Activated naive CD4-positive, alpha-beta T cell treated with anti-CD3 and anti-CD28 coated beads, Interleukin-2, amount 50 U/mL, for 16 hours (primary cell): ENCODE results near the gene SORCS2.

Source experiments
- DNase-seq: peaks from one replicate; pipeline ENCODE4 v3.0.0-alpha.2; 2020

SORCS2 gene

DNA sequence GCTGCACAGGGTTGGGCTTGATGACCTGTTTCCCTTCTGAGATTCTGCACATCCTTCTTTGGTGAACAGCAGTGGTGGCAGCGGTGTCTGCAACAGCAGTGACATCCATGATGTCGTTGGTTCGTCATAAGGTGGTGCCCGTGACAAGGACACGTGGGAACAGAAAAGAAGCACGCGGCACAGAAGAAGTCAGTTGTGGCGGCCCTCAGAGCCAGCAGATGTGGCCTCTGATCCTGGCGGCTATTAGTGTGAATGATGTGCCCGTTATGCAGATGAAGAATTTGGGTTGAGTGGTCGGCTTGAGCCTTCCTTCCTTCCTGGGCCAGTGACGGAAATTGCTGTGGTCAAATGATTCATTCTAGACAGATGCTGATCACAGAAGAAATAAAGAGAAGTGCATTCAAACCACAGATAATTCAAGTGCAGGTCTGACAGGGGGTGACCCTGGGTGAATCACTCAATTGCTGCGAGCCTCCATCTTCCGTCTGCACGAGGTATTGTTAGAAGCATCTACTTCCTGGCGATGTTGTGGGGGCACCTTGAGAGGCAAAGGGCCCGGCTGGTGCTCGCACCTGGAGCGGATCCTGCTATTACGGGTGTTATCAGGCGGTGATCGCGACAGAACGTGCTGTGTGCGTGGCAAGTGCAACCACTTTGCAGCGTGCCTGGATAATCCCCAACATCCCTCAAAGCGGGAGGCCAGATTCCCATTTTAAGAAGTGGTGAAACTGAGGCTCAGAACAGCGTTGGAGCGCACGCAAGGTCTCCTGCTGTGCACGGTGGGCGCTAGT, 457.6 kb downstream of the SORCS2 start:
- DNase-seq, result peak; percentile 28

DNA sequence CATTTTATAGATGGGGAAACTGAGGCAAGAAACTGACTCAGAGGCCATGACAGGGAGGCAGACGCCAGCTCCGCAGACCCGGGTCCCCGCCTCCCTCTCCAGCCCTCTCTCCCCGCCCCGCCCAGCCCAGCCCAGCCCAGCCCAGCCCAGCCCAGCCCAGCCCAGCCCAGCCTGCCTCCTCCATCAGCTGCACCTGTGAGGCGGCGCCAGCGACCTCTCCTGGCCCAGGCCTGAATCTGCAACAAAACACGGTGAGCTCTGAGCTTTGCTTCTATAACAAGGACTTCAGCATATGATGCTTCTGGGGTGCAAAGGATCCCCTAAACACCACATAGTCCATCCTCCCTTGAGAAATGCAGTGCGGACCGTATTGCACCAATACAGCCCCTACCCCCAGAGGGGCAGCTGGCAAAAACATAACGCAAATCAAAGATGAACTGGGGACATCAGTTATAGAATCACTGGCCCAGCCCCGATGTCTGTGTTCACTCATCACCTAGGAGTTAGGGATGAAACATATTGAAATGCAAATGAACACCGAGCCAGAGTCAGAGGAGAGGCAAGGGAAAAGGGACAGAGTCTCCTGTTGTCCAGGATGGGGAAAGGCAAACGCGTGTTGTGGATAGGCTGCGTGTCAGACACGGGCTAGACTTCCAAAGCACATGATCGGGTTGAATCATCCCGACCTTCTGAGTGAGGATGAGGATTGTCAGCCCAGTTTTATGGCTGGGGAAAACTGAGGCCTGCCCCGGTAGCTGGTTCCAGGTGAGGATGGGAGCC, 458.5 kb downstream of the SORCS2 start:
- no peak for DNase-seq

DNA sequence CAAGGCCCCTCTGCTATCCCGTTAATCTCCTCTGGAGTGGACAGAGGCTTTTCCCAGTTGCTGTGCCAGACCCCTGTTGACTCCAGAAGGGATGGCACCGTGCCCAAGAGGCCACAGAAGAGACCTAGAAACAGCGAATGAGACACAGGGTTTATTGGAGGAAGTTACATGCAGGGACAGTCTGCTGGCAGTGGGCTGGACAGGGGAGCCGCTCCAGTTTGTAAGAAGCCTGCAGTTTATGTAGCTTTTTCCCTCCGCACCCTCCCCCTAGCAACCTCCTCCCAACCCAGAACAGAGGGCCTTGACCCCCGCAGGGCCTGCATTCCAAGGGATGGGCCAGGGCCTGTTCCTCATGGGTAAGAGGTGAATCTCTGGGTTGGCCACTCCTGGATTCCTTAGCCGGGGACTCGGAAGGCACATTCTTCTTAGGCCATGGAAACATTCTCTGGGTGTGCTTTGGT, 459.2 kb downstream of the SORCS2 start:
- no peak for DNase-seq

DNA sequence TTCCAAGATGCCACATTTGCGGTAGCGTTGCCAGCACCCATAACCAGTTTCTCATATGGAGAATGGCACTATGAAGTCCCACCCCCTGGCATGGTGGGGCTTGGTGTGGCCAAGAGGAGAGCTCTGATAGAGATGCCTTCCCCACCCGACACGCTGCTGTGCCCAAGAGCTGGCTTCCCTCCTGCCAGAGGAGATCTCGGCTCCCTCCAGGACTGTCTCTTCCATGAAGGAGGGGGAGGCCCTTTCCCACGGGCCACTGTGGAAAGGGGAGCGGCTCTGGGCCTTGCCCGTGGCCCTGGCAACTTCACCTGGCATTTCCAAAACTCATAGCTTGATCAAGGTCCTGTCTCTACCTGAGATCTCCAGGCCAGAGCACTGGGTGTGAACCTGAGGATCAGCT, 459.7 kb downstream of the SORCS2 start:
- no peak for DNase-seq

DNA sequence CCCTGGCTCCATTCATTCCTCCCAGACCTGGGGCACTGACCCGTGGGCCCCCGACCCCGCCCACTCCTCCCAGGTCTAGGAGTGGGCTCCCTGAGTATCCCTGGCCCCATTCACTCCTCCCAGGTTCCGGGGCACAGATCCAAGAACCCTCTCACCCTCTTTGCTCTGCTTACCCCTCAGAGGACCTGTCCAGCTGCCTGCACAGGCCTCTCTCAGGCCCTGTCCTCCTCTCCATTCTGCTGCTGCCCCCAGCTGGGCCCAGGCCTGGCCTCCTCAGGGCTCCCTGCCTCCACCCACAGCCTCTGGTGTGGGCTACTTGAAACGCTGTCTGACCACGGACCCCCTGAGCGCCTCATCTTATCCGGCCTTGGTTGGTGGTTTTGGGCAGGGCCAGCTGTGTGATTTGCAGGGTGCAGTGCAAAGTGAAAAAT, 460.1 kb downstream of the SORCS2 start:
- no peak for DNase-seq

DNA sequence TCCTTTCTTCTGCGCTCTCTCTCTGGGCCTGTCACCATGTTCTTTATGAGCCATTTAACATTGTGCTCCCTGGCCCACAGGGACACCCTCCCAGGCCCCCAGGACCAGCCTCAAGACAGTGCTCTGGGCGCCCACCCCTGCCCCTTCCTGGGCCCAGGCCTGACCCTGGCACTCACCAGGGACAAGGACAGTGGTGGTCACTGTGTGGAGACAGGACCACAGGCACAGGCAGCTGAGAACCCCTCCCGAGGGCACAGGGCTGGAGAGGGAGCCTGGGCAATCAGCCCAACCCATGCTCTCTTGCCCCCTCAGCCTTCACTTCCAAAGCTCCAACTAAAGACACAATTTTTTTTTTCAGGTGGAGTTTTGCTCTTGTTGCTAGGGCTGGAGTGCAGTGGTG, 460.6 kb downstream of the SORCS2 start:
- DNase-seq, result no peak

DNA sequence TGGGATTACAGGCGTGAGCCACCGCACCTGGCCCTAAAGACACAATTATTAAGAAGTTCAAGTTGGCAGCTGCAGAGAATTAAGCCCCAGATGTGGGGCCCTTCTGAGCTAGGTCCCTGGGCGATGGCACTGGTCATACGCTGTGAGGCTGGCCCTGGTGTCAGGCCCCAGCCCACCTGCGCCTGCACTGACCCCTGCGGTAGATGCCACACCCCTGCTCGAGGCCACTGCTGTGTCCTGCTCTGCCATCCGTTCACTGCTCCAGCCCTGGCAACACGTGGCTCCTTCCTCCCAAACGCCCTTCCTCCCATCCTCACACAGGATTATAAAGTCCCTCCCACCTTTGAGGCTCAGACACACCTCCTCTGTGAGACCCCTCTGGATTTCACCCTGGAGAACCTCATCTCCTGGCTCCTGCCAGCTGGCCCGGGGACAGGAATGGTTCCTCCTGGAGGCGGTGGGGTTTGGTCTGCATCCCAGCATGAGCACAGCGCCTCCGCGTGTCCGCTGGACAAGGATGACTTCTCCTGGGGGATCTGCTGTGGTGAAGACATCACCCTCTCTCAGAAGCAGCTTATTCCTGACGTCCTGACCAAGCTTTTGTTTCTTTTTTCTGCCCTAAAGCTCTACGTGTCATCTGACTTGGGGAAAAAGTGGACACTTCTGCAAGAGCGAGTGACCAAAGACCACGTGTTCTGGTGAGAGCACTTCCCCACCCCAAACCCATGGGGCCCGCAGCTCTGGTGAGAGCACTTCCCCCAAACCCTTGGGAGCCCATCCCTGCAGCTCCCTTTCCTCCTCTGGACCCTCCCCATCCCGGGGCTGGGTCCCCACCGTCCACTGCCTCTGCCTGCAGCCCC, 461.4 kb downstream of the SORCS2 start:
- no peak for DNase-seq

DNA sequence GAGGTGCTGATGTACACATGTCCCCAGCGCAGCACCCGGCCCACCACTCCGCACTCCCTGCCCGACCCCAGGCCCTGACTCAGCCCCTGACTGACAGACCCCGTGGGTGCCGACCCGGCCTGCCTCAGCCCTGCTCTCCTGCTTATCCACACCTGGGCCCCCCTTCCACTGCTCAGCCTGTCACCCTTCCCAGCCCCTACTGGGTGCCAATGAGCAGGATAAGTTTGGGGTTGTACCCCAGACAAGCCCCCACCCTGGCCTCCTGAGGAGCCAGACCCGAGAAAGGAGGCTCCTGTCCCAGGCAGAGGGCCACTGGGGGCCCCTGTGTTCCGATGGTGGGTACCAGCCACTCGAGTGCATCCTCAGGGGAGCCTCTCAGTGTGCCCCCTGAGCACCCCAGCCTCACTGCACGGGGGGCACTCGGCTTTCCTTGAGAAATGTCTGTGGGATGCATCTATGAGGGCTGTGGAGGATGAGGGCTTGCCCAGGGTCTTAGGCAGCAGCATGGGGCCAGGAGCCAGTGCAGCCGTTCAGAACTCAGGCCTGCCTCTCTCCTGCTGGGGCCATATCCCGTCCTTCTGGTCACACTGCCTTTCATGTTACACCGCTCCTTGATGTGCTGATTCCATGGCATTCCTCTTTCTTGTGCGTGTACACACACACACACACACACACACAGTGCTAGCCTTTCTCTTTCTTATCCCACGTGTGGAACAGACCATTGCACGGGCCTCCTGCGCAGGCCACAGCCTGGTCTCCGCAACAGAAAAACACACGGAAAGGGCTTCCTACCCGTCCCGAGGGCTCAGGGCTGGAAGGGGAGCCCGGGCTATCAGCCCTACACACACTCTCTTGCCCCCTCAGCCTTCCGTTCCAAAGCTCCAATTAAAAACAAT, 462.5 kb downstream of the SORCS2 start:
- no peak for DNase-seq

DNA sequence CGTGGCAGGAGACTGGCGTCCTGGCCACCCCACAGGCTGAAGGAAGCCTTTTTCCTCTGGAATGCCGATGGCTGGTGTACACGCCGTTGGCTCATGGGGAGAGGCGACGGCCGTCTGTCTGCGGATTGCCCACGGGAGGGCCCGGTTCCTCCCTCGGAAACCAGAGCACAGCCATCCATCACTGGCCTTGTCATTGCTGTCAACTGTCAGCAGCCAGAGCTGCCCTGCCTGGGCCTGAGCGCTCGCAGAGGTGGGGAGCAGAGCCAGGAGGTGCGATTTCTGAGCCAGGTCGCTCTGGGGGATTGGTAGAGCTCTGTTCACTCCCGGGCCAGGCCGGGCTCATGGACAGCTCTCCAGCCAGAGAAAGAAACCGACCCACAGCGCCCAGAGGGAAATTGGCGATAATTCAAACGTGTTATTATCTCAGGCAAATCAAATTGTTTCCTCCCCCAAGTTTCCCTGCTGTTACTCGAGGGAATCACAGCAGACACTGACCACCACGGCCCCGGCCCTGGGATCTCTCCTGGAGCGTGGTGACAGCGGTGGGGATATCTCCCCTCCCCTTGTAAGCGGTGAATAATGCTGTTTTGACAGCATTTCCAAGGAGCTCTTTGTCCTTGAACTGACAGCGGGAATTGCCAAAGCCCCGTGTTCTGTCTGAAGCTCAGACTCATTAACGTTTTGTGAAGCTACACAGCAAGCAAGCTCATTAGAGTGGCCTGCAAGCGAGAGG, 463.3 kb downstream of the SORCS2 start:
- DNase-seq, result no peak

DNA sequence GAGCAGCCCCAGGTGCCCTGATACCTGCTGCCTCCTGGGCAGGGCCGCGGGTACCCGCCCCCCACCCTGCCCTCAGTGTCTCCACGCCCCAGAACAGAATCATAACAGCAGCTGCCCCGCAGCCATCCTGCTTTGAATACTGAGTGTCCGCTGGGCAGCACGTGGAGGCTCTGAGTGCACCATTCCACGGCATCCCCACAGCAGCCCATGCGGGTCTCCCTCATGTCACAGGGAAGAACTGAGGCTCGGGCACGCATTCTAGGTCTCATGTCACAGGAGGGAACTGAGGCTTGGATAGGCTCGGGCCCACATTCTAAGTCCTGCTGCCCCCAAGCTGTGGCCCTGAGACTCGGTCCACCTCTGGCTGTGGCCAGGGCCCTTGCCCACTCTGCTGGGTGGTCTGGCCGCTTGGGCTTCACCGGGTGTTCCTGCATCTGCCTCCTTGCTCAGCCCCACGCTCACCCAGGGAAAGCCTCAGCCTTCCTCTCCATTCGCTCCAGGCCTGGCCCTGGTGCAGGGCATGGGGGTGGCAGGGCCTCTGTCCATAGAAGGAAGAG, 464.0 kb downstream of the SORCS2 start:
- no peak for DNase-seq

DNA sequence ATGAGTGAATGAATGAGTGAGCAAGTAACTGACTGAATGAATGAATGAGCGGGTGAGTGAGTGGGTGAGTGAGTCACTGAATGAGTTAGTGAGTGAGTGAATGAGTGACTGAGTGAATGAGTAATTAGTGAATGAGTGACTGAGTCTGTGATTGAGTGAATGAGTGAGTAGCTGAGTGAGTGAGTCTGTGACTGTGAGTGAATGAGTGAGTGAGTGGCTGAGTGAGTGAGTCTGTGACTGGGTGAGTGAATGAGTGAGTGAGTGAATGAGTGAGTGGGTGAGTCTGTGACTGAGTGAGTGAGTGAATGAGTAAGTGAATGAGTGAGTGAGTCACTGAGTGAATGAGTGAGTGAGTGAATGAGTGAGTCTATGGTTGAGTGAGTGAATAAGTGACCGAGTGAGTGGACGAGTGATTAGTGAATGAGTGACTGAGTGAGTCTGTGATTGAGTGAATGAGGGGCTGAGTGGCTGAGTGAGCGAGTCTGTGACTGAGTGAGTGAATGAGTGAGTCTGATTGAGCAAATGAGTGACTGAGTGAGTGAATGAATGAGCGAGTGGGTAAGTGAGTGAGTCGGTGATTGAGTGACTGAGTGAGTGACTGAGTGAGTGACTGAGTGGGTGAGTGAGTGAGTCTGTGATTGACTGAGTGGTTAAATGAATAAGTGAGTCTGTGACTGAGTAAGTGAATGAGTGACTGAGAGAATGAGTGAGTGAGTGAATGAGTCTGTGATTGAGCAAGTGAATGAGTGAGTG, 465.4 kb downstream of the SORCS2 start:
- no peak for DNase-seq

DNA sequence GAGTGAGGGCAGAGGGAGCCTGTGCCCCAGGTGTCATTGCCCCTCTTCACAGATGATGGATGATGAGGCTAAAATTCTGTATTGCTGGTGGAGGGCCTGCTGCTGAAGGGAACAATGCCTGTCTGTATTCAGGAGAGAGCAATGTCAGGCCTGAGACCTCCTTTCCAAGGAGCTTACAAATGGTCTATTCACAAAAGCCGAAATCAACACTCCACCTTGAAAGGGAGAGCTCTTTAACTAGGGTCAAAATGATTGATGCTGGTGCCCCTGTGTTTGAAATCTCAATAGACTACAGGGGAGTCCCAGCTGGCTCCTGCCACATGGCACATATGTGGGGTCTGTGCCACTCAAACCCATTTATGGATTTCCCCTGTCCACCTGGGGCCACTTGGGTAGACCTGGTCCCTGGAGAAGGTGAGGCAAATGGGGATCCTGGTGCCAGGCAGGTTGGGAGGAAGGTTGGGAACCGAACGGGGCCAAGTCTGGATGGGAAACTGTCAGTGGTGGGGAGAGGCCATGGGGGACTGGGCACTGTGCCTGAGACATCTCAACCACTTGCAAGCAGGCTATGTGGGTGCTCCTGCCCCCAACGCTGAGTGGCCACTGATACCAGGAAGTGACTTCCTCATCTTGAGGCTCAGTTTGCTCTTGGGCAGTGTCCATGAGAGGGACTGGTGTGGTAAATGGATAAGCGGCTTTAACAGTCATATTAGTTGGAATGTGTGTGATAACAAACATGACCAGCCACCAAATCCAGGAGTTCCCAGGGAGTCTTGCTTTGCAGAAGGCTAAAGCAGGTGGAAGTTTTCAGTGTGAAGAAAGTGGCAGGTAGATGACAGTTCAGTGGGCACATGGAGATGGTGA, 466.2 kb downstream of the SORCS2 start:
- DNase-seq, result no peak

DNA sequence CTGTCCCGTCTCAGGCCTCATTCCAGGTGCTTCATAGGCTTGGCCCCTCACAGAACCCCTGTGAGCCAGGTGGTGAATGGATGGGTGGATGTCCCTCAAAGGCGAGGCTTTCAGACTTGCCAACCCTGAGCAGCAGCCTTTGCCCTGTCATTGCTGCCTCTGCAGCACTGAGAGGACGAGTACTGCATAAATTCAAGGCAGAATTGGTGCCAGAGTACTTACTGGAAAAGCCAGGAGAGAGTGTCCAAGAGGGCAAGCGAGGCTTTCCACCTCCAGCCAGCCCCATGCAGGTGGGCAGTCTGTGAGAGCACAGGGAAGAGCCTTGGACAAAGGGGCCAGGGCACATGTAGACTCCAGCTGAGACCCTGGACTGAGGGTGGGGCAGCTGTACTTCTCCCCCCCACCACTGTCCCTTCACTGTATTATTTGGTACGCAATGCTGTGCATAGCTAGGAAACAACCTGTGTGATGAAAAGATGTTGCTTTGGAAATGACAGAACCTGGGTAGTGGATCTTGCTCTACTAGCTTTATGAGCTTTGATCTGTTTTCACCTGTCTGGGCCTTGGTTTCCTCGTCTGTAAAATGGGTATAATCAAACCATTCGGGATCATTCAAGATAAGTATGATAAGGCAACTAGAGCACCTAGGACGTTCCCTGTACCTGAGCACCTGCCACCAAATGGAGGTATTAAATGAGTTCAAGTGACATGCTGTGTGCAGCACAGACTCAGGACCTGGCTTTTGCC, 467.3 kb downstream of the SORCS2 start:
- DNase-seq, result no peak

DNA sequence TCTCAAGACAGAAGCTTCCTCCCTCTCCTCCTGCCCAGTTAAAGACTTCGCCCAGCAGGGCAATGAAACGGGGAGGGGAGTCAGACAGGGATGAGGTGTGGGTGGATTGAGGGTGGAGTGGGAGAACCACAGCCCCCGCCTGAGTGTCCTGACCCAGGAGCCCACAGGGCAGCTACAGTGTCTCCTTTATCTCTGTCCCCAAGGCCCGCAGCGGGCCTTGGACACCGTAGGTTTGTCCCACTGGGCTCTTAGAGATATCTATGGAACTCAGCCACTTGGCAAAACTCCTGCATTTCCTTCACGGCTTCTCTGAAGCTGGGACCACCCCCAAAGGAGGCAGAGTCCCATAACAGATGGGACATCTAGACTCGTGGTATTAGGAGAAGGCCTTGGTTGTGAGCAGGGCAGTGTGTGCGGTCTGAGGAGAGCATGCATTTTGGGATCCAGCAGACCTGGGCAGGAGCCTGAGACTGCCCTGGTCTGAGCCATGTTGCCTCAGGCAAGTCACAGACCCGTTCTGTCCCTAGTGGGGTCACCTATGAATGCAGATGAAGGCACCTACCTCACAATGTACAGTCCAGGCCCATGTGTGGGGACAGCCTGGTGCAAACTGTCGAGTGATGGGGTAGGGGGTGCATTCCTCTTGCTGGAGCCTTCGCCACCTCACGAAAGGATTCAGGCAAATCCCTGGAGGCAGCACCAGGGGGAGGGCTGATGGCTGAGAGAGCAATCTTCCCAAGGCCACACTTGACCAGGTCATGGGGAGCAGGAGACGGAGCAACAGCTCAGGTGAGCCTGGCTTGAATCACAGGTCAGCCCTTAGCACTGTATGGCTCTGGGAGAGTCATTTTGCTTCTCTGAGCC, 468.1 kb downstream of the SORCS2 start:
- DNase-seq, result no peak

DNA sequence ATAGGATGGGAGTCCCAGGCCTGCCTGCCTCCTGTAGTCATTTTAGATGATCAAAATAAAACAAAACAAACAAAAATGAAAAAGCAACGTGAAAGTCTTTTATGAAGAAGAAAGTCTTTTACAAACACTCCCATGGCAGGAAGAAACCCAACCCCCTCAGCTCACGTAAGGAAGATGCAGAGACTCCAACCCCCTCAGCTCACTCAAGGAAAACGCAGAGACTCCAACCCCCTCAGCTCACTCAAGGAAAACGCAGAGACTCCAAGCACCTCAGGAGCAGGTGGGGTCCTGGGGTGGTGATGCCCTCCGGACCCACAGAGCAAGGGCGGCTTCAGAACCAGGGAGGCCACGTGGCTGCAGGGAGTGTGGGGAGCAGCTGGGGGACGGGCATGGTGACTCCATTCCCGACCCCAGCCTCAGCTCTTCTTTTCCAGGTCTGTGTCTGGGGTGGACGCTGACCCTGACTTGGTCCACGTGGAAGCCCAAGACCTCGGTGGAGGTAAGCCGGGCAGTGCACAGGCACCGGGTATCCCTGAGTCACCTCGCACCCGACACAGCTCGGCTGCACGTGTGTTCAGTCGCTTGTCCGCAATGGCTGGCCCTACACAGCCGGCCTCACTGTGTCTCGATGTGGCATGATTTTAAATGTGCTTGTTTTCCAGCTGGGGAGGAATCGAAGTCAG, 468.9 kb downstream of the SORCS2 start:
- no peak for DNase-seq

DNA sequence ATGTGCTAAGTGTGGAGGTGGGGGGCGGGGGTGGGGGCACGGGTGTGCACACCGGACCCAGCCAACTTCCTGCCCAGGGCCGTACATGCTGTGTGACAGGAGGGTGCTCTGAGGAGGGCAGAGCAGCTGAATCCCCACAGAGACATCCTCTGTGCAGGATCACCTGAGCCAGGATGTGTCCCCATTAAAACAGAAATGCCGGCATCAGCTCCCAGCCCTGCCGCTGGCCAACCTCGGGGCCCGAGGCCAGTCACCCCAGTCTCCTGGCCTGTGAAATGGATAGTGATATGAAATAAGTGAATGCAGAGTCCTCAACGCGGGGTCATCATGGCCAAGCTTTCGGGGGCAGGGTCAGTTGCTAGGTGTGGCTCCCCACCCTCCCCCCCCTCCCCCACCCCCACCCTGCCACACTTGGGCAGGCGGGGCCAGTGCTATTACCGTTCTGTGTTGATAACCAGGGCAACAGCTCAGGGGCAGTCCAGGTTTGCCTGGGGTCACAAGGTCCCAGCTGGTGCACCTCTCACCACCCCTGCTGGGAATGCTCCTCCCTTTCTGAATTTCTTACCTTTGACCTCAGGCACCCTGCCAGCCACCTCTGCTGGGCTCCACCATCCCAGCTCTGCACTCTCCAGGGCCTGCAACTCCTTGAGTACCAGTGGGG, 469.6 kb downstream of the SORCS2 start:
- no peak for DNase-seq

DNA sequence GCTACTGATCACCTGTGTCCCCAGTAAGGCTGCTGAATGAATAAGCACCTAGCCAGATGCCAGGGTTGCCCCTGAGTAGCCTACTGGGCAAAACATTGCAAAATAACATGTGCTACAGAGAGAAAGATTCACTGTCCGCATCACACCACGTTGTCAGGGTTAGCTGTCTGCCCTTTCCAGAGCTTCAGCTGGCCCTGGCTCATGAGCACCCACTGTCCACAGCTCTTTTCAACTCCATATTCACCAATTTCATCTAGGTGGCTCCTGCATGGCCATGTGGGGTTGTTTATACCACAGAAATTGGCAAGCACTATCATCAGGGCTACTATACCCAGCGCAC, 470.1 kb downstream of the SORCS2 start:
- no peak for DNase-seq
